Stimulated activated memory B cell treated with anti-CD40 and anti-IgM and Interleukin-4, amounts not matched to agents 10 μg/mL and 1 μg/mL and 100 μg/mL, for 72 hours (primary cell): ENCODE results near the gene ACYP1.

Experiments
- ATAC-seq: fragments of 150-1000 bp; cut with Tn5 transposase; 2 replicates; pipeline ENCODE4 v1.10.0; 2021
- H3K27ac Mint-ChIP-seq: one replicate; pipeline ENCODE4 v1.8.0; 2022; ENCODE audit warnings: mild to moderate bottlenecking, mixed read lengths
- H3K27me3 Mint-ChIP-seq: one replicate; pipeline ENCODE4 v1.8.0; 2022; ENCODE audit warnings: mixed read lengths
- H3K36me3 Mint-ChIP-seq: one replicate; pipeline ENCODE4 v1.8.0; 2022; ENCODE audit warnings: mixed read lengths
- H3K4me1 Mint-ChIP-seq: one replicate; pipeline ENCODE4 v1.8.0; 2022; ENCODE audit warnings: mixed read lengths
- H3K4me3 Mint-ChIP-seq: one replicate; pipeline ENCODE4 v1.8.0; 2022; ENCODE audit warnings: mild to moderate bottlenecking, moderate library complexity, mixed read lengths
- H3K9me3 Mint-ChIP-seq: one replicate; pipeline ENCODE4 v1.8.0; 2022; ENCODE audit warnings: mixed read lengths

ACYP1 gene

DNA sequence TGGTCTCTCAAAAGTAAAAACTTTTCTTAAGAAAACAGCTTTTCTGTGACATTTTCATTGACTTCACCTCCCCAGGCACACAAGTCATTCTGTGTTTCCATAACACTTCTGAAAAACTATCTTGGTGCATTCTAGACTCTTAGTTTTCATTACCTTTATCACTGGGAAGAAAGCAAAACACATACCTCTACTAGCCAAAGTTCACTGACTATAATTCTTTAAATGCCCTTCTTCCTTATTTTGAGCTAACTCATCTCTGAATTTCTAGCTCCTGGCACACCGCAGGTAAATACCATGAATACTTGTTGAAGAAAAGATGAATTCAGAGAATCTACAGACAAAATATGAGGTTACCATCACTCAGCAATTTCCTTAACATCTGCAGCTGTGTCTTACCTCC, 33.7 kb downstream of the ACYP1 start:
- ATAC-seq: no peak
- no peak overlapping the region for H3K27ac Mint-ChIP-seq
- no peaks in the 10 kb centered on the region for H3K27me3 Mint-ChIP-seq
- peaks cover 19% of the 10 kb centered on the region for H3K36me3 Mint-ChIP-seq
- no peaks in the 10 kb centered on the region for H3K9me3 Mint-ChIP-seq
- H3K4me1 Mint-ChIP-seq: no peaks in the 10 kb centered on the region
- no peak overlapping the region for H3K4me3 Mint-ChIP-seq

DNA sequence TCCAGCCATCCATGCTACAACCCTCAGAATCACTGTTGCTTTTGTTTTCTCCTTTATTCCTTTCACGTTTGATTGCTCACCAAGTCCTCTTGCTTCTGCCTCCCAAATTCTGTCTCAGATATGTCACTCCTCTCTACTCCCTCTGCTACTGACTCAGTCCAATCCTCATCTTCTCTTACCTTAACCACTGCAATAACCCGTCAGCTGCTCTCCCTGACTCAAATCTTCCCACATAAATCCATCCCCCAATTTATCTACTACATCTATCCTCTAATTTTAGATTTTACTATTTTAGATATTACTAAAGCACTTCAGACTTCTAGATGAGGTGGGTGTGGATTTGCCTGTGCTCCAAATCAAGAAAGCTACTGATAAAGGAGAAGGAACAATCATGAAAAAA, 37.9 kb downstream of the ACYP1 start:
- no peaks in the 10 kb centered on the region for H3K27me3 Mint-ChIP-seq
- H3K4me3 Mint-ChIP-seq: no peak overlapping the region
- no peaks in the 10 kb centered on the region for H3K9me3 Mint-ChIP-seq
- H3K36me3 Mint-ChIP-seq: peaks cover 30% of the 10 kb centered on the region
- ATAC-seq: no peak
- H3K4me1 Mint-ChIP-seq: no peaks in the 10 kb centered on the region
- no peak overlapping the region for H3K27ac Mint-ChIP-seq

DNA sequence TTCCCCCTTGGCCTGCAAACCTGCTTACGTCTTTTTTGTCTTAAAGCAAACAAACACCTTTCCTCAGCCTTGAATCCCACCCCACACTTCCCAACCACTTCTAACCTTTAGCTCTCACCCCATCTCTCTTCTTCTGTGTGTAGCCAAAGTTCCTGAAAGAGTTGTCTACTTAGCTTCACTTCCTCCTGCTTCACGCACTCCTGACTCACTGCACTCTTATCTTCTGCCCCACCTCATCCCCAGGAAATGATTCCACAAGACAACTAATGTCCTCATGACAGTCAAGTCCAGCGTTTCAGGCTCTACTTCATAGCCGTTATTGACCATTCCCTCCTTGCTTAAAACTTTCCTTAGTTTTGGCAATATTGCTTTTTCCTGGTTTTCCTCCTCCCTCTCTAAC, 38.7 kb downstream of the ACYP1 start:
- Mint-ChIP-seq H3K27ac (no peak overlapping the region), H3K4me3 (no peak overlapping the region), H3K27me3 (no peaks in the 10 kb centered on the region), H3K9me3 (no peaks in the 10 kb centered on the region), H3K4me1 (no peaks in the 10 kb centered on the region), H3K36me3 (peaks cover 28% of the 10 kb centered on the region)
- no peak for ATAC-seq

DNA sequence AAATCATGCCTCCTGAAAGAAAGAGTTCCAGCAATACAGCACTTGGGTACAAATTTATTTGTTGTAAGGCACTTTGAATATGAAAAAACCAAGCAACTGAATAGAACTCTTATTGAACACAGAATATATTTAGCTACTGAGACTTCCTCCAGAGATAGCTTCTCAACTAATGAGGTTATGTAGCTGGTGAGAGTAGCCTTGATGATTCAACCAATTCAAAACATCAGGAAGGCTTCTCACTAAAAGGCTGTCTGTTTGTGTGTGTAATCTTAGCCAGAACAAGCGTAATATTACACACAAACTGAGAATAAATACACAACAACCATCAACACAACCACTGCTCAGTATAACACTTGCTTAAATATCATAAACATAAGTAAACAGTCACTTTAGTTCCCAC, 40.7 kb downstream of the ACYP1 start:
- no peaks in the 10 kb centered on the region for H3K9me3 Mint-ChIP-seq
- peaks cover 32% of the 10 kb centered on the region for H3K36me3 Mint-ChIP-seq
- no peak for ATAC-seq

DNA sequence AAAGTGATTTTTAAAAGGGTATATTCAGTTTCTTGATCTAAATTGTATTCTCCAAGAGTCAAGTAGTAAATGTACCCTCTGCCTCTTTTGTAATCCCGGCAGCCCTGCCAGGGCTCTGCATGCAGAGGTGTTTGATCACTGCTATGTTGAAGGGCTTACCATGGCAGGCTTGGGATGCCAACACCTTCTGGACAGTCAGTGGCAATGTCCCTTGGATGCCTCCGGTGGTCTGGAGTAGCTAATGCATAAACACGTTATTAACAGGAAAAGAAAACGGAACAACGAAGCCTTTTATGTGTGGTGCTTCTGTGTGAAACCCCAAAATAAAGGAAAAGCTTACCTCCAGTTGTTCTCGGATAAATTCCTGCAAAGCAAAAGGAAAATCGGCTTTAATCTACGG, 41.2 kb downstream of the ACYP1 start:
- Mint-ChIP-seq H3K27me3 (no peaks in the 10 kb centered on the region), H3K4me3 (no peak overlapping the region), H3K27ac (no peak overlapping the region), H3K9me3 (no peaks in the 10 kb centered on the region), H3K36me3 (peaks cover 29% of the 10 kb centered on the region), H3K4me1 (no peaks in the 10 kb centered on the region)
- ATAC-seq: no peak

More for the DNA sequence above, 40.7 kb downstream of the ACYP1 start:
- no peak overlapping the region for H3K27ac Mint-ChIP-seq
- no peak overlapping the region for H3K4me3 Mint-ChIP-seq
- H3K4me1 Mint-ChIP-seq: no peaks in the 10 kb centered on the region
- H3K27me3 Mint-ChIP-seq: no peaks in the 10 kb centered on the region

DNA sequence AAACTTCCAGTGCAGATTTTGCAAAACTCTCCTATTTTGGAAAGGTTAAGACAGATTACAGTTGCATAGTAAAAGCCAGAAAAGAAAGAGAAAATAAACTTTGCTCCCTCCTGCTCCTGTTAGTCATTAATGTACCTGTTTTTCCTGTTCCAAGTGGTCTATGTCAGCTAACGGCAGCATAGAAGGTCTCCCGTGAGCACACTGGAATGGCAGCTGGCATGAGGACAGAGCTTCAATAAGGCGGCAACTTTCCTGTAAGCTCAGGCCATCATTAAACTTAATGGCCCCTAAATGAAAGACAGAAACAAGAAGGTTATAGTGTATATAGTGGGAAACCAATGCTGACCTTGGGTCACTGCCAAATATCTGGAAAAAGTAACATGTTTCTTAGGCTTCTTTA, 45.1 kb downstream of the ACYP1 start:
- H3K27me3 Mint-ChIP-seq: no peaks in the 10 kb centered on the region
- H3K9me3 Mint-ChIP-seq: no peaks in the 10 kb centered on the region
- no peak overlapping the region for H3K4me3 Mint-ChIP-seq
- H3K36me3 Mint-ChIP-seq: peaks cover 46% of the 10 kb centered on the region
- H3K4me1 Mint-ChIP-seq: no peaks in the 10 kb centered on the region
- ATAC-seq: no peak
- no peak overlapping the region for H3K27ac Mint-ChIP-seq

DNA sequence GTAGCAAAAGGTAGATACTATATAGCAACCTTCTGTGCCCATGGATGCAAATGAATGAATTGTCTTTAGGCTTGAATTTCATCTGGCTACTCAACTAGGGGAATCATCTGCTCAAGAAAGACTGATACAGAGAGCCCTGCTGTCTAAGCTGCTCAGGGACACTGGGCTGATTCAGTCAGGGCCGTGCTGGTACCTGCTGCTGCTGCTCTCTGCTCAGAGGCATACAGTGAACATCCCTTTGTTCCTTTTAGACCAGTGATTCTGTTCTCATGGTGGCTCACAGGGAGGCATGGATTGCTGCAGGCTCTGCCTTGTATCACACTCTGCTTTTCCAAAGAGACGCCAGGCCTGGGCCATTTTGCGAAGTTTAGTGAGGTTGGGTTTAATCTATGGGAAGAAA, 47.0 kb downstream of the ACYP1 start:
- no peaks in the 10 kb centered on the region for H3K4me1 Mint-ChIP-seq
- ATAC-seq: no peak
- H3K27ac Mint-ChIP-seq: no peak overlapping the region
- H3K36me3 Mint-ChIP-seq: peaks cover 36% of the 10 kb centered on the region
- H3K27me3 Mint-ChIP-seq: no peaks in the 10 kb centered on the region
- no peaks in the 10 kb centered on the region for H3K9me3 Mint-ChIP-seq
- H3K4me3 Mint-ChIP-seq: no peak overlapping the region

DNA sequence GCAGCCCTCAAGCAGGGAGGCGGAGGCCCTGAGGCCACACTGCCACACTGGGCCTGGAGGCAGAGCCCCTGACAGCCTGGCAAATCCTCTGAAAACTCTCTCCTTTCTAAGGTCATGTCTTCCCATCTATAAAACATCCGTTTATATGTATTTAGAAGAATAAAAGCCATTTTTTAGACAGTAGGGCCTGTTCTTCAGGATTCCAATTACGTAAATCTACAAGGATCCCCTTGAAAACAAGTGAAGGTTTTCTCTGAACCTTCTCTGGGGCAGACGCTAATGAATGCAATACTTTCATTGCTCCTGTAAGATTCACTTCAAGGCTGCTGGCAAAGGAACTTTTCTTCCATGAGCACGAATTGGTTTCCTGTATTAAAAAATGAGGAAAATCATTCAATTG, 48.3 kb downstream of the ACYP1 start:
- Mint-ChIP-seq H3K4me3 (no peak overlapping the region), H3K36me3 (peaks cover 31% of the 10 kb centered on the region), H3K27ac (no peak overlapping the region), H3K9me3 (no peaks in the 10 kb centered on the region), H3K4me1 (no peaks in the 10 kb centered on the region), H3K27me3 (no peaks in the 10 kb centered on the region)
- no peak for ATAC-seq

DNA sequence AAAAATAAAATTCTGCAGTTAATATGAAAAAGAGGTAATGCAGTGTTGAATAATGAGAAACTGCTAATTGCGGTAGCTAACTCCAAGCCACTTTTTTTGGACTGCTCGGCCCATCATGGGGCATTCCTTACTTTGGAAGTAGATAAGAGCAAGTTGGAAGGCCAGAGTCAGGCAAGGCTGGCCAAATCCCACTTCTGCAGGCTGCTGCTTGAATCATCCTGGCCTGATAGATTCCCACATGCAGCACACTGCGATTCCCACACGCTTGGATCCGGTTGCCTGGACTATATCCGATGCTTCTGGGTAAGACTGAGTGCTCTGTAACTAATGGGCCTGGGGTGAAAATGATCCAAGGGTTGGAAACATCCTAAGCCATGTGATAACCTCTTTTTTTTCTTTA, 50.5 kb downstream of the ACYP1 start:
- H3K27me3 Mint-ChIP-seq: no peaks in the 10 kb centered on the region
- no peaks in the 10 kb centered on the region for H3K4me1 Mint-ChIP-seq
- H3K4me3 Mint-ChIP-seq: no peak overlapping the region
- peaks cover 31% of the 10 kb centered on the region for H3K36me3 Mint-ChIP-seq
- no peaks in the 10 kb centered on the region for H3K9me3 Mint-ChIP-seq
- ATAC-seq: no peak
- H3K27ac Mint-ChIP-seq: peak overlapping the region; percentile 40

DNA sequence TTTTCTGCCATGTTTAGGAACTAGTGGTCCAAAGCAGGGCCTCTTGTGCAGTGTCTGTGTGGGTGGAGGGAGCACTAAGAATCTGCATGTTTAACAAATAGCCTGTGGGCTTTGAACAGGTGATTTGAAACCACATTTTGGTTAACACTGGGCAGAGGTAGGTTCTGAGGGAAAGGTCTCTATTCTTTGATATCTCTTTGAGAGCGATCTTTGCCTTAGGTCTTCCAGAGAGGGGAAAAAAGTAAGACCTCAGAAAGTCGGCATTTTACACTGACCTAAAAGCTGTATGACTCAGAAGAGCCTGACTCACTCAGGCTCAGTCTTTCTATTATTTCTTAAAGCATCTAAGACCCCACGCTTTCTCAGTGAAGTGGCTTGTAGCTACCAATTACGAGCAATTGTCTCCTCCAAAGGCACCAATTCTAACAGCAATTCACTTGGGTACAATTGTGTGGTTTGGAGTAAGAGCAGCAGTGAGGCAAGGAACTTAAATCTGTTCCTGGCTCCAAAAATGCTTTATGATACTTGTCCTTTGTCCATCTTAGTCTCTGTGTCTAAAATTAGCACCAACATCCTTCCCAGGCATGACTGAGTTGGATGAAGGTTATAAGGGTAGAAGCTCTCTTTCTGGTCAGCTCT, 52.3 kb downstream of the ACYP1 start:
- no peak overlapping the region for H3K27ac Mint-ChIP-seq
- H3K36me3 Mint-ChIP-seq: peaks cover 41% of the 10 kb centered on the region
- no peaks in the 10 kb centered on the region for H3K9me3 Mint-ChIP-seq
- no peak overlapping the region for H3K4me3 Mint-ChIP-seq
- peaks cover 6% of the 10 kb centered on the region for H3K4me1 Mint-ChIP-seq
- no peaks in the 10 kb centered on the region for H3K27me3 Mint-ChIP-seq
- no peak for ATAC-seq

DNA sequence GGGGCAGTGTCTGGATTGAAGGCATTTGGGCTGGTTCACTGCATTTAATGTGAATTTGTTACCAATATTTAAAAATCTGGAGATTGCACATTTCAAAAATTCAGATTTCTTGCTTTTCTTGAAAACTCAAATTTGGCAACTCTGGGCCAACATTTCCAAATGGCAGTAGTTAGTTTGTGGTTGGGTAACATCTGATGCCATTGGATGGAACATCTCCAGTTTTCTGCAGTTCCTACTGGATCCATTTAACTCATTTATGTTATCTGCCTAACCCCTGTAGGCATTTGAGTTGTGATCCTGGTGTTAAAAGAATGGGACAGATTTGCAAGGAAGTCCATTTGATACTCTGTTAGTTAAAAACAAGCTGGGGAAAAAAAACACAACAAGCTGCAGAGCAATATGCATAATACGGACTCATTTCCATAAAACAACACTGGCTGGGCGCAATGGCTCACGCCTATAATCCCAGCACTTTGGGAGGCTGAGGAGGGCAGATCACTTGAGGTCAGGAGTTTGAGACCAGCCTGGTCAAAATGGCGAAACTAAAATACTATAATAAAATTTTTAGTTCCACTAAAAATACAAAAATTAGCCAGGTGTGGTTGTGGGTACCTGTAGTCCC, 53.2 kb downstream of the ACYP1 start:
- peaks cover 44% of the 10 kb centered on the region for H3K36me3 Mint-ChIP-seq
- peaks cover 6% of the 10 kb centered on the region for H3K4me1 Mint-ChIP-seq
- no peaks in the 10 kb centered on the region for H3K9me3 Mint-ChIP-seq
- no peaks in the 10 kb centered on the region for H3K27me3 Mint-ChIP-seq
- no peak for ATAC-seq
- H3K27ac Mint-ChIP-seq: no peak overlapping the region
- H3K4me3 Mint-ChIP-seq: no peak overlapping the region

DNA sequence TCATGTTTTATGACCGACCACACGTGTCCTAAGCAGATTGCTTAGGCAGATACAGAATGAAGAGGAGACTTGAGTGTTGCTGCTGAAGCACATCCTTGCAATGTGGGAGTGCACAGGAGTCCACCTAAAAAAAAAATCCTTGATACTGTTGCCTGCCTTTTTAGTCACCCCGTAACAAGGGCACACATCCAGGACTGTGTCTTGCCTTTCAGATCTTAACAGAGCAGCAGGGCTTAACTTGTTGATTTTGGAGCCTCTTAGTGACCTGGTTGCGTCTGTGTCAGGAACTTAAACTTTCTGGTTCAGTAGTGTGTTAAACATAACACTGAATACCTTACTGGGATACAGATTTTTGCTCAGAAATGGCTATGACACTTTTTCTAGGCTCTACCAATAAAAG, 54.6 kb downstream of the ACYP1 start:
- Mint-ChIP-seq H3K9me3 (no peaks in the 10 kb centered on the region), H3K27me3 (no peaks in the 10 kb centered on the region), H3K4me1 (peaks cover 16% of the 10 kb centered on the region), H3K27ac (no peak overlapping the region), H3K4me3 (no peak overlapping the region), H3K36me3 (peaks cover 53% of the 10 kb centered on the region)
- ATAC-seq: no peak

DNA sequence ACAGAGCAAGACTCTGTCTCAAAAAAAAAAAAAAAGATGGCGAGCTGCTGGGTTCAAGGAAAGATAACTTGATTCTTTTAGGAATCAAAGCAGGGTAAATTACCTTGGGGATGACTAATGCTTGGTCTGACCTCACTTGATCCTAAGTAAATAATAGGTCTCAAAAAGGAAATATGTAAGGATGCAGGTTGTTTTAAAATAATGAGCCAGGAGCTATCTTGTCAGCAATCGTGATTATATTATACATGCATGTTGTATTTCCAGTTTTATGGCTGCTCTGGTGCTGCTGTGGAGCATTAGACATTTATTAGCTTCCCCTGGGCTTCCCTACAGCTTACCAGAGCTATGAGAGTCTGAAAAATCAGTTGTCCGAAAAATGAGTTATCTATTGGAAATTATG, 58.5 kb downstream of the ACYP1 start:
- no peak overlapping the region for H3K27ac Mint-ChIP-seq
- ATAC-seq: no peak
- no peaks in the 10 kb centered on the region for H3K9me3 Mint-ChIP-seq
- peaks cover 36% of the 10 kb centered on the region for H3K4me1 Mint-ChIP-seq
- H3K36me3 Mint-ChIP-seq: peaks cover 45% of the 10 kb centered on the region
- no peak overlapping the region for H3K4me3 Mint-ChIP-seq
- no peaks in the 10 kb centered on the region for H3K27me3 Mint-ChIP-seq

DNA sequence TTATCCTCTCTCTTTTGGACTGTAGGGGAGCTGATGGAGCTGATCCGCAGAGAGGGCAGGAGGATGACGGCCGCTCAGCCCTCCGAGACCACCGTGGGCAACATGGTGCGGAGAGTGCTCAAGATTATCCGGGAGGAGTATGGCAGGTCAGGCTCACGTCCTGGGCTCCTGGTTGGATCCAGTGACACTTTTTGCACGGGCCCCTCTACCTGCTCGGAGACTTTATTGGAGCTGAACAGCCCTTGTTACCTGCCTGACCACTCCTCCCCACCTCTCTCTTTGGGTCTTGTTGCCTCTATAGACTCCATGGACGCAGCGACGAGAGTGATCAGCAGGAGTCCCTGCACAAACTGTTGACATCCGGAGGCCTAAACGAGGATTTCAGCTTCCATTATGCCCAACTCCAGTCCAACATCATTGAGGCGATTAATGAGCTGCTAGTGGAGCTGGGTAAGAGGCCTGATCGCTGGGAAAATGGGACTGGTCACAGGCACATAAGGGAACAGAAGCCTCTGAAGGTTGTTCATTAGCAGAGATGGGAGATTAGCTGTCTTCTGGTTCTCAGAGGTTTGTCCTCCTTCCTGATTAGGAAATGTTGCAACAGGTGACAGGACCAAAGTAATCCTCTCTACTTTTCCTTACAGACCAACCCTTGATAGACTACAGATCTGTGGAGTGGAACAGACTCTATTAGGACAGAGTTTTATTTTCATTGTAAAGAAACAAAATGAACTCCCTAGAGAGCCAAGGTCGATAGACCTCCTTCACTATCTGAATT, 60.4 kb downstream of the ACYP1 start:
- Mint-ChIP-seq H3K36me3 (peaks cover 37% of the 10 kb centered on the region), H3K27me3 (no peaks in the 10 kb centered on the region), H3K9me3 (no peaks in the 10 kb centered on the region), H3K4me3 (peak overlapping the region; percentile 95), H3K27ac (peak overlapping the region; percentile 90), H3K4me1 (peaks cover 36% of the 10 kb centered on the region)
- ATAC-seq: no peak
